H1 (cell line): ENCODE results near the gene HGFAC. TPM values are rescaled to one million over a fixed set of nuclear protein-coding genes. Genes with fewer than 3 reads are reported as not detected.

Source experiments
- CTCF ChIA-PET: fragments of 300-600 bp; sonication (Branson Sonifier 250); formaldehyde crosslinking; loops from one replicate; lab custom pipeline; 2021; ENCODE audit not compliant: partially characterized antibody; lab: Charles Lee
- POLR2A ChIA-PET: fragments of 300-600 bp; sonication (Branson Sonifier 250); formaldehyde crosslinking; loops from one replicate; lab custom pipeline; 2021; ENCODE audit warnings: inconsistent platforms; ENCODE audit not compliant: partially characterized antibody; lab: Charles Lee
- DNase-seq, 2 experiments: peaks; one replicate each; pipeline versions ENCODE4 v3.0.0 to v3.0.0-alpha.2; 2010 to 2022; ENCODE audit warnings: low spot score in 2 of 2, low read depth in 1 of 2, mixed read lengths in 1 of 2
- FAIRE-seq: peaks from 2 replicates; lab custom pipeline; 2011; peaks lifted over from hg19 to GRCh38; lab: Jason Lieb, UNC
- H2AFZ ChIP-seq: 2 replicates; pipeline ENCODE4 v1.8.1; 2012; ENCODE audit warnings: low read length, inconsistent platforms
- H2AK5ac ChIP-seq: 2 replicates; pipeline ENCODE4 v1.6.1; 2013; ENCODE audit warnings: low read depth, low read length
- H2BK120ac ChIP-seq: replicated peaks from 2 replicates; pipeline ENCODE3; 2013; ENCODE audit warnings: low read depth, low read length, inconsistent platforms
- H2BK12ac ChIP-seq: 2 replicates; pipeline ENCODE4 v1.6.1; 2013; ENCODE audit warnings: low read depth, low read length
- H2BK15ac ChIP-seq: 2 replicates; pipeline ENCODE4 v1.6.1; 2013; ENCODE audit warnings: low read length
- H2BK20ac ChIP-seq: 2 replicates; pipeline ENCODE4 v1.6.1; 2013; ENCODE audit warnings: low read length
- H2BK5ac ChIP-seq: 2 replicates; pipeline ENCODE4 v1.6.1; 2013; ENCODE audit warnings: low read depth, low read length
- H3K14ac ChIP-seq: 2 replicates; pipeline ENCODE4 v1.6.1; 2013; ENCODE audit warnings: inconsistent platforms; ENCODE audit not compliant: insufficient read length
- H3K18ac ChIP-seq: 2 replicates; pipeline ENCODE4 v1.6.1; 2013; ENCODE audit warnings: low read length; ENCODE audit errors: extremely low read depth
- H3K23ac ChIP-seq: 2 replicates; pipeline ENCODE4 v1.6.1; 2013; ENCODE audit warnings: inconsistent platforms; ENCODE audit not compliant: insufficient read length
- H3K23me2 ChIP-seq: 2 replicates; pipeline ENCODE4 v1.6.1; 2013; ENCODE audit warnings: low read depth, low read length
- H3K27ac ChIP-seq: 2 replicates; pipeline ENCODE4 v1.6.1; 2011; ENCODE audit warnings: low read depth, low read length, inconsistent platforms
- H3K27me3 ChIP-seq, 4 experiments: replicated peaks in 1 of 4; 1 replicate in 1 of 4; 2 replicates in 3 of 4; pipeline versions ENCODE4 v1.6.1 to v1.8.1; 2011 to 2013; ENCODE audit warnings: low read length in 3 of 4, mild to moderate bottlenecking in 3 of 4, inconsistent platforms in 2 of 4, mixed read lengths in 2 of 4, moderate library complexity in 1 of 4; ENCODE audit not compliant: control insufficient read depth in 3 of 4, insufficient read depth in 3 of 4; ENCODE audit errors: extremely low read depth in 1 of 4
- H3K36me3 ChIP-seq, 4 experiments: 2 replicates each; pipeline versions ENCODE4 v1.6.1 to v1.8.1; 2011 to 2013; ENCODE audit warnings: mild to moderate bottlenecking in 4 of 4, low read length in 3 of 4, moderate library complexity in 2 of 4, control low read depth in 1 of 4, inconsistent platforms in 1 of 4; ENCODE audit not compliant: insufficient read depth in 4 of 4, control insufficient read depth in 2 of 4
- H3K4ac ChIP-seq: replicated peaks from 2 replicates; pipeline ENCODE3; 2013; ENCODE audit warnings: low read length, low read depth, mixed read lengths, inconsistent platforms; ENCODE audit not compliant: insufficient read length
- H3K4me1 ChIP-seq, 4 experiments: replicated peaks in 1 of 4; 1 replicate in 1 of 4; 2 replicates in 3 of 4; pipeline versions ENCODE4 v1.6.1 to v1.8.1; 2011 to 2013; ENCODE audit warnings: low read length in 3 of 4, inconsistent platforms in 2 of 4, mixed read lengths in 1 of 4; ENCODE audit not compliant: insufficient read depth in 4 of 4, control insufficient read depth in 3 of 4
- H3K4me2 ChIP-seq, 2 experiments: 2 replicates each; pipeline versions ENCODE4 v1.6.1 to v1.8.1; 2011 to 2013; ENCODE audit warnings: low read depth in 2 of 2, low read length in 2 of 2, control low read depth in 1 of 2, inconsistent platforms in 1 of 2, mild to moderate bottlenecking in 1 of 2; ENCODE audit not compliant: insufficient read depth in 1 of 2
- H3K4me3 ChIP-seq, 4 experiments: fragments of 200-600, 300-600 bp in 1 of 4; sonication (generic), shearing (Covaris generic), sonication (Bioruptor Twin) in 1 of 4; 2 replicates each; pipeline versions ENCODE4 v1.5.1 to v1.8.1; 2011 to 2016; ENCODE audit warnings: low read length in 4 of 4, low read depth in 3 of 4, control low read depth in 2 of 4, inconsistent platforms in 2 of 4, mild to moderate bottlenecking in 2 of 4, mixed read lengths in 1 of 4, moderate library complexity in 1 of 4; ENCODE audit not compliant: insufficient read depth in 2 of 4; ENCODE audit errors: extremely low read depth in 1 of 4
- H3K56ac ChIP-seq: replicated peaks from 2 replicates; pipeline ENCODE3; 2013; ENCODE audit warnings: low read depth, mild to moderate bottlenecking, mixed read lengths, low read length, inconsistent platforms; ENCODE audit not compliant: insufficient read length
- H3K79me1 ChIP-seq: 2 replicates; pipeline ENCODE4 v1.6.1; 2013; ENCODE audit warnings: low read depth, low read length, control low read depth
- H3K79me2 ChIP-seq, 2 experiments: 2 replicates each; pipeline versions ENCODE4 v1.6.1 to v1.8.1; 2012 to 2013; ENCODE audit warnings: low read length in 2 of 2, mild to moderate bottlenecking in 2 of 2, inconsistent platforms in 1 of 2; ENCODE audit not compliant: insufficient read depth in 2 of 2, control insufficient read depth in 1 of 2
- H3K9ac ChIP-seq, 4 experiments: replicated peaks in 1 of 4; 1 replicate in 1 of 4; 2 replicates in 3 of 4; pipeline versions ENCODE4 v1.6.1 to v1.8.1; 2011 to 2013; ENCODE audit warnings: low read depth in 3 of 4, low read length in 3 of 4, control low read depth in 2 of 4, mild to moderate bottlenecking in 2 of 4, moderate library complexity in 2 of 4, inconsistent platforms in 1 of 4; ENCODE audit errors: extremely low read depth in 1 of 4
- H3K9me3 ChIP-seq, 2 experiments: 2 replicates each; pipeline versions ENCODE4 v1.6.1 to v1.8.1; 2012 to 2013; ENCODE audit warnings: mild to moderate bottlenecking in 2 of 2, moderate library complexity in 2 of 2, control low read depth in 1 of 2, inconsistent platforms in 1 of 2, low read depth in 1 of 2, low read length in 1 of 2, mixed read lengths in 1 of 2; ENCODE audit not compliant: insufficient read depth in 2 of 2
- H4K20me1 ChIP-seq, 2 experiments: replicated peaks in 1 of 2; 2 replicates each; pipeline versions ENCODE3 to v1.8.1; 2011 to 2013; ENCODE audit warnings: inconsistent platforms in 2 of 2, low read length in 2 of 2, mild to moderate bottlenecking in 1 of 2; ENCODE audit not compliant: insufficient read depth in 2 of 2, control insufficient read depth in 1 of 2
- H4K5ac ChIP-seq: 2 replicates; pipeline ENCODE4 v1.6.1; 2013; ENCODE audit warnings: low read length, low read depth, mixed read lengths, inconsistent platforms; ENCODE audit not compliant: insufficient read length
- H4K8ac ChIP-seq: 2 replicates; pipeline ENCODE4 v1.8.0; 2013; ENCODE audit warnings: mild to moderate bottlenecking, moderate library complexity, low read length, inconsistent platforms; ENCODE audit not compliant: insufficient read depth; ENCODE audit errors: extremely low read depth
- H4K91ac ChIP-seq: replicated peaks from 2 replicates; pipeline ENCODE3; 2013; ENCODE audit warnings: low read length, mixed read lengths, inconsistent platforms; ENCODE audit not compliant: insufficient read length
- CHD1 ChIP-seq: IDR thresholded peaks from 2 replicates; pipeline ENCODE4 v1.6.1; 2012; ENCODE audit warnings: low read depth, low read length, improper control_type of control experiment
- CTCF ChIP-seq, 3 experiments: IDR thresholded peaks; 1 replicate in 2 of 3; 2 replicates in 1 of 3; pipeline versions ENCODE4 v1.5.1 to v1.6.1; 2011; ENCODE audit warnings: low read length in 3 of 3, mild to moderate bottlenecking in 3 of 3, inconsistent platforms in 2 of 3, low read depth in 1 of 3, moderate library complexity in 1 of 3; ENCODE audit not compliant: insufficient read depth in 1 of 3; ENCODE audit errors: control extremely low read depth in 1 of 3
- POU5F1 ChIP-seq: IDR thresholded peaks from 2 replicates; pipeline ENCODE4 v1.6.1; 2011; ENCODE audit warnings: low read depth, mild to moderate bottlenecking, low read length, moderate library complexity
- SIN3A ChIP-seq, 2 experiments: IDR thresholded peaks in 1 of 2; conservative IDR thresholded peaks in 1 of 2; 2 replicates each; pipeline ENCODE4 v1.6.1; 2011 to 2012; ENCODE audit warnings: low read length in 2 of 2, improper control_type of control experiment in 1 of 2, low read depth in 1 of 2, mild to moderate bottlenecking in 1 of 2
- SIRT6 ChIP-seq: IDR thresholded peaks from one replicate; pipeline ENCODE4 v1.7.1; 2012; ENCODE audit warnings: low read length, inconsistent platforms
- SP1 ChIP-seq: IDR thresholded peaks from 2 replicates; pipeline ENCODE4 v1.6.1; 2011; ENCODE audit warnings: low read depth, low read length
- SP2 ChIP-seq: IDR thresholded peaks from 2 replicates; pipeline ENCODE4 v1.6.1; 2012; ENCODE audit warnings: mild to moderate bottlenecking, low read length, inconsistent platforms
- TBP ChIP-seq: IDR thresholded peaks from 2 replicates; pipeline ENCODE4 v1.6.1; 2011; ENCODE audit warnings: low read depth, low read length, improper control_type of control experiment
- YY1 ChIP-seq: IDR thresholded peaks from 2 replicates; pipeline ENCODE4 v1.6.1; 2011; ENCODE audit warnings: low read depth, mild to moderate bottlenecking, low read length
- WGBS, 2 experiments: shearing (Covaris generic) in 1 of 2; methylation state at CpG; one replicate each; pipeline versions ENCODE4 v1.1.6 to v1.1.7; 2013 to 2015; ENCODE audit warnings: low lambda C conversion rate in 2 of 2, mixed read lengths in 2 of 2, inconsistent platforms in 1 of 2, low coverage in 1 of 2, missing lambda C conversion rate in 1 of 2; ENCODE audit not compliant: insufficient replicate concordance in 2 of 2, insufficient coverage in 1 of 2, insufficient read length in 1 of 2; ENCODE audit errors: extremely low coverage in 1 of 2, missing lambda C conversion rate in 1 of 2; 5-methylcytosine and 5-hydroxymethylcytosine counted together
- polyA plus RNA-seq, 7 experiments: library from polyadenylated mRNA; depleted of rRNA in 3 of 7; stranded (reverse) in 5 of 7; unstranded in 2 of 7; fragments of >200 nt in 5 of 7; fragments of 200-250 nt in 2 of 7; gene quantifications; 1 replicate in 5 of 7; 2 replicates in 1 of 7; 4 replicates in 1 of 7; pipeline versions ENCODE4 v1.2.1 to v1.2.3, GENCODE V29; 2011 to 2013; ENCODE audit warnings: missing spikeins in 2 of 7, mixed read lengths in 2 of 7
- total RNA-seq: library from RNA; stranded (reverse); fragmentation: NEBNext Ultra II Directional; extraction: Animal tissue kit (Norgen Biotek cat#: 25700); gene quantifications from 2 replicates; pipeline ENCODE4 v1.2.1, GENCODE V29; 2021

Gene HGFAC
- total and polyA plus RNA-seq, 2 of the 8 experiments (the other 6 are each of a cell fraction or from before 2014, with no cell fraction given): 0.14 to 0.15 TPM

- Histone ChIP-seq H3K4me2 (no peak overlapping the region), H3K79me1 (no peaks in the 10 kb centered on the region), H2AK5ac (no peak overlapping the region), H3K4me3 (no peak overlapping the region), H3K79me2 (no peaks in the 10 kb centered on the region), H2BK5ac (no peak overlapping the region), H4K8ac (0 out of 2 replicates have a peak overlapping the region, but pooled peaks have one; percentile 11), H3K4me1 (peaks cover 0 to 5% (median 2%) of the 10 kb centered on the region in 4 experiments; a peak in 3 of 7 replicates), H4K91ac (peak overlapping the region; percentile 54), H2BK120ac (no peak overlapping the region), H3K4ac (no peak overlapping the region), H2BK15ac (no peak overlapping the region), H3K27me3 (no peaks in the 10 kb centered on the region; a peak in 1 of 7 replicates), H3K23me2 (no peaks in the 10 kb centered on the region), H3K23ac (no peak overlapping the region), H3K9ac (no peak overlapping the region), H2BK20ac (no peak overlapping the region), H2AFZ (no peak overlapping the region), H3K14ac (no peak overlapping the region), H3K27ac (no peak overlapping the region), H4K20me1 (no peaks in the 10 kb centered on the region)
- FAIRE-seq: no peak
- CTCF ChIA-PET: interaction anchor here (0.6 to 11.6 kb wide), 8 partner anchors 10 to 352 kb away, joined by 3 to 152 read pairs (median 6); no protein-coding TSS in a partner anchor
- WGBS, 2 experiments: 90% methylated on average over 18 of the region's 28 CpGs; no CpG with 5 or more reads in 1 of the 2 experiments
- POLR2A ChIA-PET: interaction anchor here (1.1 kb wide), 1 partner anchor 145 kb away, joined by 3 read pairs; no protein-coding TSS in a partner anchor
- TF ChIP-seq CTCF (IDR thresholded peaks at IDR 0.05; ENCODE audit: control extremely low read depth in 1 of 3, insufficient read depth in 1 of 3, low read depth in 1 of 3, low read length in 3 of 3) (no peak), YY1 (no peak), SIN3A (conservative IDR thresholded peaks at IDR 0.05 in 1 of 2, IDR thresholded peaks at IDR 0.05 in 1 of 2; ENCODE audit: low read depth in 1 of 2, low read length in 2 of 2) (no peak), TBP (no peak), POU5F1 (no peak), SP1 (no peak), SP2 (no peak), CHD1 (no peak), SIRT6 (no peak)
- TF ChIP-seq, all 59 proteins: peak for 0
- Histone ChIP-seq H4K5ac (no peak overlapping the region), H3K9me3 (no peaks in the 10 kb centered on the region), H3K56ac (no peak overlapping the region), H3K36me3 (no peaks in the 10 kb centered on the region), H2BK12ac (no peak overlapping the region), H3K18ac (no peak overlapping the region)
- no peak for DNase-seq
Observed at GRCh38 chr4:3437998-3438846, 3.5 kb upstream of the HGFAC start.
